PC-9 (cell line): ENCODE results near the gene ROPN1B. TPM values are rescaled to one million over a fixed set of nuclear protein-coding genes. Genes with fewer than 3 reads are reported as not detected.

Source experiments
- BruUV-seq: library from RNA; stranded (reverse); fragments of 400-500 nt; replicated peaks from 2 replicates; lab custom pipeline; 2021; lab: Mats Ljungman, UMichigan
- CTCF ChIA-PET: fragments of 300-600 bp; sonication (Branson Sonifier 250); formaldehyde crosslinking; loops from one replicate; lab custom pipeline; 2022; ENCODE audit warnings: antibody characterized with exemption; lab: Charles Lee
- POLR2A ChIA-PET: fragments of 300-600 bp; sonication (Branson Sonifier 250); formaldehyde crosslinking; loops from one replicate; lab custom pipeline; 2022; ENCODE audit warnings: antibody characterized with exemption; ENCODE audit not compliant: unreplicated experiment; lab: Charles Lee
- DNase-seq, 2 experiments: peaks; one replicate each; pipeline versions ENCODE4 v3.0.0 to v3.0.0-alpha.2; 2015 to 2022; ENCODE audit warnings: mixed read lengths in 1 of 2
- H2AFZ ChIP-seq: fragments of 200-600 bp; sonication (generic); 2 replicates; pipeline ENCODE4 v1.8.1; 2017; ENCODE audit warnings: antibody characterized with exemption
- H3F3A ChIP-seq: fragments of 200-600 bp; sonication (generic); 2 replicates; pipeline ENCODE4 v1.8.1; 2017; ENCODE audit warnings: antibody characterized with exemption, mild to moderate bottlenecking, low read depth; ENCODE audit not compliant: insufficient read depth
- H3K27ac ChIP-seq: fragments of 200-600 bp; sonication (generic); 2 replicates; pipeline ENCODE4 v1.6.1; 2016; ENCODE audit warnings: mixed run types
- H3K27me3 ChIP-seq: fragments of 200-600 bp; sonication (generic); 2 replicates; pipeline ENCODE4 v1.6.1; 2016; ENCODE audit warnings: low read depth, mixed run types; ENCODE audit not compliant: insufficient read depth
- H3K36me3 ChIP-seq: fragments of 200-600 bp; sonication (generic); 2 replicates; pipeline ENCODE4 v1.6.1; 2016; ENCODE audit warnings: low read depth, mixed run types
- H3K4me1 ChIP-seq: fragments of 200-600 bp; sonication (generic); replicated peaks from 2 replicates; pipeline ENCODE4 v1.6.1; 2016; ENCODE audit warnings: mixed run types; ENCODE audit not compliant: insufficient read depth
- H3K4me2 ChIP-seq: fragments of 200-600 bp; sonication (generic); 2 replicates; pipeline ENCODE4 v1.6.1; 2017; ENCODE audit warnings: mixed run types
- H3K4me3 ChIP-seq: fragments of 200-600 bp; sonication (generic); 2 replicates; pipeline ENCODE4 v1.6.1; 2016; ENCODE audit warnings: mixed run types
- H3K79me2 ChIP-seq: fragments of 200-600 bp; sonication (generic); 2 replicates; pipeline ENCODE4 v1.6.1; 2017; ENCODE audit warnings: low read depth, mixed run types
- H3K9me2 ChIP-seq: fragments of 200-600 bp; sonication (generic); 2 replicates; pipeline ENCODE4 v1.8.1; 2017; ENCODE audit warnings: mild to moderate bottlenecking; ENCODE audit not compliant: insufficient read depth
- H3K9me3 ChIP-seq: fragments of 200-600 bp; sonication (generic); 2 replicates; pipeline ENCODE4 v1.8.1; 2016; ENCODE audit warnings: low read depth; ENCODE audit not compliant: insufficient read depth
- H4K20me1 ChIP-seq: fragments of 200-600 bp; sonication (generic); 2 replicates; pipeline ENCODE4 v1.8.1; 2017; ENCODE audit not compliant: insufficient read depth
- CTCF ChIP-seq: fragments of 200-600 bp; sonication (generic); conservative IDR thresholded peaks from 2 replicates; pipeline ENCODE4 v1.6.1; 2017; ENCODE audit warnings: mixed run types, antibody characterized with exemption, mild to moderate bottlenecking, moderate library complexity
- EZH2 ChIP-seq: fragments of 200-600 bp; sonication (generic); IDR thresholded peaks from 2 replicates; pipeline ENCODE4 v1.8.0; 2017; ENCODE audit warnings: antibody characterized with exemption, low read depth
- intact Hi-C: fragments of 100-400 bp; cut with micrococcal nuclease; formaldehyde crosslinking; loops from one replicate; pipeline ENCODE4 v1.10.0; 2022; ENCODE audit not compliant: unreplicated experiment
- total RNA-seq: library from RNA; stranded (reverse); gene quantifications from 2 replicates; pipeline ENCODE4 v1.2.3, GENCODE V29; 2021

The ROPN1B gene
- total RNA-seq, 1 experiment from 2014 or later, result 0.85 TPM

- H3K4me1 ChIP-seq, result no peaks in the 10 kb centered on the region
- no TSS peak for BruUV-seq
Measured at GRCh38 chr3:126022741-126023359, 53.9 kb downstream of the ROPN1B start.

DNA sequence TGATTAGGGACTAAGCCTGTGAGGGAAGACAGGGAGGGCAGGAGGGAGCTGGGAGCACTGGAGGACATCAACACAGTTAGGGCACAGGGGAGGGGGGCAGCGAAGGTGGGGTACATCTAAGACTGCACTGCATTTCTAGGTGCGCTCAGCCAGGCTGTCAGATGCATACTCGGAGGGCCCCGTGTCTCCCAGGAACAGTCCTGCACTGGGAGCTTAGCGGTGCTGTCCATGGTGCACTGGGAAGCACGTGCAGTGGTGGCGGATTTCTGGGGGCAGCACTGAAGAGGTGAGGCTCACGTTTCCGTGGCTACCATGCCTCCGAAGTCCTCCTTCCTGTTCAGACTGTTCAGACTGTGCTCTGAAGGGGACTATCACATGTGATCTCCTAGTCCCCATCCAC lies 54.4 kb downstream of the ROPN1B start:
- POLR2A ChIA-PET, result no interaction called here
- intact Hi-C loops, result no loop called here
- no peak overlapping the region for H3K4me2 ChIP-seq
- H3K9me3 ChIP-seq, result no peaks in the 10 kb centered on the region; the same call in 1 of the 2 replicates
- TF ChIP-seq CTCF (no peak), EZH2 (no peak)
- no peaks in the 10 kb centered on the region for H3K79me2 ChIP-seq
- DNase-seq, result no peak
- no peaks in the 10 kb centered on the region for H3K36me3 ChIP-seq
- no peak overlapping the region for H3K4me3 ChIP-seq
- H3K9me2 ChIP-seq, result no peaks in the 10 kb centered on the region
- no peaks in the 10 kb centered on the region for H3K27me3 ChIP-seq
- no peaks in the 10 kb centered on the region for H4K20me1 ChIP-seq
- CTCF ChIA-PET, result interaction anchor here (0.5 kb wide), 1 partner anchor 1285 kb away, joined by 3 read pairs; no protein-coding TSS in a partner anchor
- no peak overlapping the region for H2AFZ ChIP-seq
- H3K27ac ChIP-seq, result no peak overlapping the region
- no peaks in the 10 kb centered on the region for H3F3A ChIP-seq
- H3K4me1 ChIP-seq, result no peaks in the 10 kb centered on the region
- no TSS peak for BruUV-seq

More at GRCh38 chr3:126022741-126023359, 53.9 kb downstream of the ROPN1B start:
- ChIA-PET CTCF (no interaction called here), POLR2A (no interaction called here)
- Histone ChIP-seq H3K36me3 (no peaks in the 10 kb centered on the region), H3K27me3 (no peaks in the 10 kb centered on the region), H3K4me2 (no peak overlapping the region), H3K9me3 (no peaks in the 10 kb centered on the region; the same call in 1 of the 2 replicates), H3K4me3 (no peak overlapping the region), H3F3A (no peaks in the 10 kb centered on the region), H3K27ac (no peak overlapping the region), H2AFZ (no peak overlapping the region), H3K9me2 (no peaks in the 10 kb centered on the region), H4K20me1 (no peaks in the 10 kb centered on the region), H3K79me2 (no peaks in the 10 kb centered on the region)
- no peak for DNase-seq
- TF ChIP-seq EZH2, result no peak
- no peak for TF ChIP-seq CTCF
- intact Hi-C loops, result no loop called here

- ChIA-PET CTCF (interaction anchor here (0.5 kb wide), 1 partner anchor 1285 kb away, joined by 3 read pairs; no protein-coding TSS in a partner anchor), POLR2A (no interaction called here)
- DNase-seq, result no peak
Measured at GRCh38 chr3:126024049-126024854, 55.3 kb downstream of the ROPN1B start.

More at GRCh38 chr3:126024049-126024854, 55.3 kb downstream of the ROPN1B start:
- BruUV-seq, result no TSS peak
- no peak for TF ChIP-seq CTCF
- no peak for TF ChIP-seq EZH2
- no peak overlapping the region for H2AFZ ChIP-seq
- H3F3A ChIP-seq, result no peaks in the 10 kb centered on the region
- H3K79me2 ChIP-seq, result no peaks in the 10 kb centered on the region
- H4K20me1 ChIP-seq, result no peaks in the 10 kb centered on the region
- H3K9me2 ChIP-seq, result no peaks in the 10 kb centered on the region
- intact Hi-C loops, result no loop called here
- no peaks in the 10 kb centered on the region for H3K36me3 ChIP-seq
- H3K27me3 ChIP-seq, result no peaks in the 10 kb centered on the region
- H3K4me1 ChIP-seq, result no peaks in the 10 kb centered on the region
- H3K4me3 ChIP-seq, result no peak overlapping the region
- no peaks in the 10 kb centered on the region; the same call in 1 of the 2 replicates for H3K9me3 ChIP-seq
- no peak overlapping the region for H3K4me2 ChIP-seq
- H3K27ac ChIP-seq, result no peak overlapping the region
